ENCODE results near the gene ELOVL2.

Gene ELOVL2

DNA sequence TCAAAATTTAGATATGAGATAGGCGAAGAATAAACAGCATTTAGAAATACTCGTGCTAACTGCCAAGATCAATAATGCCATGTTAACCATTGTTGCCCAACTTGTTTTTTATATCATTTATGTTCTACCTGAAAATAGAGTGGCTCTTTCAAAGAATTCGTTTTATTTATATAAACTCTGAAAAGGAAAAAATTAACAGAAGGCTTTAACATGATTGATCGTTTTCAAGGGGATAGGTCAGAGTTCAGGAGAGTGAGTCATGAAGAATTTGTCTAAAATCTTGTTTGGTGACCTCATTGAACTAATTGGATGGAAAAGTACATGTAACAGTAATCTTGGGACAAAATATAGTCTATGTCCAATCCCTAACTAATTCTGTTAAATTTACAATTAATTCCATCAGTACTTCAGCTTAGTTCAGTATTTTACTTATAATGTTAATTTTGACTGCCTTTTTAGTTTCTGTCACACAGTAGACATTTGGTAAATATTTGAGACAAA lies 11.1 kb upstream of the ELOVL2 start:
- no peak for DNase-seq

DNA sequence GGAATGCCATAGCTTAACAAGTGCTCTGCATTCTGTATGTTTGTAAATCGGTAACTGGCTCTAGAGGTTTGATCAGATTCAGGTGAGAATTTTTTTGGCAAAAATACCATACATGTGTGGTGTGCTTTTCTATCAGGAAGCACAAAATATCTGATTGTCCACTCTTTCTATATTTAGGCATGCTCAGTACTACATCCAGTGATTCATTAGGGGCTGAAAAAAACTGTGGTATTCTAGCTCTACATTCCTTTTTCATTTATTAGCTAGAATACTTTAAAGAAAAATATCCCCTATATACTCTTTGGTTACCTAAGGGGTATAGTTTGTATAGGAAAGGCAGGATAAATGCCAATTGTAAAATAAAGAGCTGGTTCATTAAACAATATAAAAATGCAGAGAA lies 10.6 kb upstream of the ELOVL2 start:
- no peak for DNase-seq

DNA sequence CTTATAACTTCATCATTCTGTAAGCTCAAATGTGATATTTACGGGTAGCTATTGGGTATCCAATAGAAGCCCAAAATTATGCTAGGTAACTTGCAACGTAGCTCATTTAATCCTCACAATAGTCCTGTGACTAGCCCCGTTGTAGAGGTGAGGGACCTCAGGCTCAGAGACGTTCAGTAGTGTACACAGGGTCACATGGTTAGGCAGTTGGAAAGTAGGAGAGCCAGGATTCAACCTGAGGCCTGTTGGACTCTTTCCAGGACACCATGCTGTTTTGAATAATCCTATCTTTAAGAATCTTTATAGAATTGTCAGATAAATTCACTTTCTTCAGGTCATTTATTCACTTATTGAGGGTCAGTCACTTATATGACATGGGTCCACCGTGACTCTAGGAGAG lies 9.2 kb upstream of the ELOVL2 start:
- DNase-seq = no peak

DNA sequence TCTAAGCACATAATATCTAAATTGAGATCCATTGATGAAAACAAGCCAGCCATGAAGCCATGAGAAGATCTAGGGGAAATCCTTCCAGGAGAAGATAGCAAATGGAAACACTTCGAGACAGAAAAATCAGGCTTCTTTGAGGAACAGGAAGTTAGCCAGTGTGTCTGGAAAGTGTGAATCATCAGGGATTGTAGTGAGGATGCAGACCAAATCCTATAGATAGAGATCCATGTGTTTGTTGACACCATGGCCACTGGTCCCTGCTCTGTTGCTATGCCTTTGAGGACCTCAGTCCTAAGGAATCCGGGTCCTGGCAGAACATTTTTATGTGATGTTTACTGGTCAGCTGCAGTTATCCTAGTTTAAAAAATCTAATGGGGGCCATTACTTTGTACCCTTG lies 6.6 kb upstream of the ELOVL2 start:
- DNase-seq = no peak

DNA sequence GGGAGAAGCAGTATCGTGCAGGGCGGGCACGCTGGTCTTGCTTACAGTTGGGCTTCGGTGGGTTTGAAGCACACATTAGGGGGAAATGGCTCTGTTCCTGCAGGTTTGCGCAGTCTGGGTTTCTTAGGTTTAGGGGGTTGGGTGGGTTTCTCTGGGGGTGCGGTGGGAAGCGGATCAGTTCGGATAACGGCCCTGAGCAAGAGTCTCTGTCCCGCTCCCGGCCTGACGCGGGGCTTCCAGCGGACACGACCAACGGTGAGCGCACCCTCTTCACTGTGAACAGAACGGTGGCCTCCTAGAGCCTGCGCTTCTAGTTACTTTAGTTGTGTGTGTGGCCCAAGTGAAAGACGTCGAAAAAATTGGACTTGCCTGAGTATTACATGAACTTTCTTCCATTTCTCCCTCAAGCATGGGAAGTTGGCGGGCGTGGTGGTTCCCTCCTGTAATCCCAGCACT lies 635 bp upstream of the ELOVL2 start:
- DNase-seq = no peak

DNA sequence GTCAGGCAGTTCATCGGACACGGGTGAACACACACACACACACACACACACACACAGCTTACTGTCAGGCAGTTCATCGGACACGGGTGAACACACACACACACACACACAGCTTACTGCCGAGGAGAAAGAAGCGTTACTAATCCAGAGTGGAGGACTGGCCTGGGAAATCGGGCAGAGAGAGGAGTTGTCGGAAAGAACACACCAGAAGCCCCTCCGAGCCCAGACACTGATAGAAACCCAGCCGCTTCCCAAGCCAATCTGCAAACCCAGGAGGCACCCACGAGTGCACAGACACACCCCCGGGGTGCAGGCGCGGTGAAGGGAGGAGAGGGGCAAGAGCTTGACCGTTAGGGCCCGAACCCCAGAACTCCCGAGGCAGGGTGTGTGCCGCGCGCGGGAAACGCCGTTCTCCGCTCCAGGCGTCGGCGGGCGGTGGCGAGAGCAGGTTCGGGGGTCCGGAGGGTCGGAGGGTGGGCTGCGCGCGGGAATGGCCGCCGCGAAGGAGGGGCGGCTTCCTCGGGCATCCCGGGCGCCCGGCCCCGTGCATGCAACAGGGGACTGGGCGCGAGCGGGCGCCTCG lies 636 bp downstream of the ELOVL2 start:
- DNase-seq = peak in 1 of 6 experiments; percentile 17

DNA sequence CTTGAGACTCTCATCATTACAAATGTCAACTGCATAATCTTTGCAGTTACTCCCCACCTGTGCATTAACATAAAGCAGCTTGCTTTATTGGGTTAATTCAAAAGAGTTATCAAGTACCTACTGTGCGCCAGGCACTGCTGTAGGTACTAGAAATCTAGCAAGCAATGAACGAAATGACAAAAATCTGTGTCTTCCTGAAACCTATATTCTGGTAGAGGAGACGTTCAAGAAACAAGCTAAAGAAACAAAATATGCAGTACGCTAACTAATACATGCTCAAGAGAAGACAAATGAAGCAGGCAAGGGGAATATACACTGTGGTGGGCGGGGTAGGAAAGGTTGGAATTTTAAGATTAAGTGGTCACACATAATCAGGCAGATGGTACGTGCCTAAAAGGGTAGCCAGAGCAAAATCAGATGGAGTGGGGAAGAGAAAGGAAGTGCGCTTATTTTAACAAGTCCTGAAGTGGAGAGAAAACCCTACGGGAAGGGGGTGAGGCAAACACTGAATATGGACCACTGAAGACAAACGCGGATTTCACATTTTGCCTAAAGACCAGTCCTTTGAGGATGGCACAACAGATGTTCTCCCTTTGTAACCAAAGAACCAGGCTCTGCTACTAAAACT lies 1.2 kb downstream of the ELOVL2 start:
- DNase-seq = peak in 1 of 6 experiments; percentile 17

DNA sequence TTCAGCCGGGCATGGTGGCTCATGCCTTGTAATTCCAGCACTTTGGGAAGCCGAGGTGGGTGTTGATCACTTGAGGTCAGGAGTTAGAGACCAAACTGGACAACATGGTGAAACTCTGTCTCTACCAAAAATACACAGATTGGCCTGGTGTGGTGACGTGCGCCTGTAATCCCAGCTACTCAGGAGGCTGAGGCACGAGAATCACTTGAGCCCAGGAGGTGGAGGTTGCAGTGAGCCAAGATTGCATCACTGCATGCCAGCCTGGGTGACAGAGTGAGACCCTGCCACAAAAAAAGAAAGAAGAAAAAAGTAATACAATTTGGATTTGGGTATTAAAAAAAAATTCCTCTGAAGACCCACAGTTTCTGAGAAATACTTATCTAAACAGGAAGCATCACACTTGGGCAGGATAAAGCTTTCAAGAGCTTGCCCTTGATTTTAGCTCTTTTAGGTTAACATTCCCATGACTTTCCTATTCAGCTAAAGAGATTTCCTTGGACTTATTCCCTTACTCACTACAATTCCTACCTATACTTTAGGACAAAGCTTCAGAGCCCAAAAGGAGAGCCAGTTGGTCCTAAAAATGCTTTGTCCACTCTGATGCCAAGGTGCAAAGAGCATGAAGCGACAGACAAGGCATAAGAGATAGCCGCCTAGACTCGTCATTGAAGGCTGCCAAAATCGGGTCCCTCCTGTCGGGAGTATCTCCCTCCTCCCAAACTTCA lies 1.9 kb downstream of the ELOVL2 start:
- DNase-seq = no peak

DNA sequence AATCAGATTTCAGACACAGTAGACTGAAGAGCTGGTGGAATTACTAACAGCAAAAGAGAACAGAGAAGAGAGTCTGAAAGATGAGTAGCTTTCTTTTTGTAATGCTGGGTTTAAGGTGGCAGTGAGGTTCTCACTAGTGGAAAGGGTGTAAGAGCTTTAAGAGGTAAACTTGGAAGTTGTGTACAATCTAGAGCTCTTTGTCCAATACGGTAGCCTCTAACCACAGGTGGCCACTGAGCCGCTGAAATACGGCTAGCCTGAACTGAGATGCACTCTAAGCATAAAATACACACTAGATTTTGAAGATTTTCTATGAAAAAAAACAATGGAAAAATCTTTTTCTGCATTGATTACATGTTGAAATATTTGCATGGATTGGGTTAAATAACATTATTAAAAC lies 4.0 kb downstream of the ELOVL2 start:
- no peak for DNase-seq

DNA sequence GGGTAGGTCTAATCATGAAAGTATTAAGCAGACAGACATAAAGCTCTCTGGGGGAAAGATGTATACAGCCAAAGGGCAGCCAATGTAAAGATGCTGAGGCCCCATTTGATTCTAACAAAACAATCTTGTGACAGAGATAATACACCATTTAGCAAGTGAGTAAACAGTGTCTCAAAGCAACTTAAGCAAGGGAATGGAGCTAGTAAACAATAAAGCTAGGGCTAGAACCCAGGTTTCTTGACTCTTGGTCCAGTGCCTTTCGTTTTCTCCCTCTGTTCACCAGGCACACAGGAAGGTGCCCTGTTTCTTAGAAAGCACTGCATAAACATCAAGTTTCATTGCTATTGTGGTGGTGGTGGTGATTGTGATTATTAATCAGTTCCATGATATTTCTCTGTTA lies 5.1 kb downstream of the ELOVL2 start:
- no peak for DNase-seq

DNA sequence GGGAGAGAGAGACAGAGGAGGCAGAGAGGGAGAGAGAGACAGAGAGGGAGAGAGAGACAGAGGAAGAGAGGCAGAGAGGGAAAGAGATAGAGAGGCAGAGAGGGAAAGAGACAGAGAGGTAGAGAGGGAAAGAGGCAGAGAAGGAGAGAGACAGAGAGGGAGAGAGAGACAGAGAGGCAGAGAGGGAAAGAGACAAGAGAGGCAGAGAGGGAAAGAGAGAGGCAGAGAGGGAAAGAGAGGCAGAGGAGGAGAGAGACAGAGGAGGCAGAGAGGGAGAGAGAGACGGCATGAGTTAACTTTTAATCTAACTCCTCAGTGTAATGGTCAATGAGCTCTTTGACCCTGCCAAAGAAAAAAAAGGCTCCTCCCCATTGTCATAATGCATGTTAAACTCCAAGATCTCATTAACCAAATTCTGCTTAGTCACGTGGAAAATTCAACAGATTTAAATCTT lies 7.1 kb downstream of the ELOVL2 start:
- no peak for DNase-seq

DNA sequence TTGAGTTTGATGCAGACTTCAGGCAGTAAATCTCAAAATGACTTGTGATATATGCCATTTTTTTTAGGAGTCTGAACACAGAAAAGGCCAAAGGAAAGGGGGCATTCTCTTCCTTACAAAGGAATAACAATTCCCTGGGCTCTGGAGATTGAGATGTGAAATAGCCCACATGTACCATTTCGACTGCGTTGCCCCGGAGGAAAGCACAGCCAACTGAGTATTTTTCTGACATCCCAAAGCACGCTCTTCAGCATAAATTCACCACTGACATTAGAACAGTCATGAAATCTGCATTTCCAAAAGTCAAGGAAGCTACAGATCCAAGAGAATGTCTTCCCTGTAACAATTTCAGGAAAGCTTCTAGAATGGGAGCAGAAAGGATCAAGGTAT lies 7.8 kb downstream of the ELOVL2 start:
- DNase-seq = no peak

DNA sequence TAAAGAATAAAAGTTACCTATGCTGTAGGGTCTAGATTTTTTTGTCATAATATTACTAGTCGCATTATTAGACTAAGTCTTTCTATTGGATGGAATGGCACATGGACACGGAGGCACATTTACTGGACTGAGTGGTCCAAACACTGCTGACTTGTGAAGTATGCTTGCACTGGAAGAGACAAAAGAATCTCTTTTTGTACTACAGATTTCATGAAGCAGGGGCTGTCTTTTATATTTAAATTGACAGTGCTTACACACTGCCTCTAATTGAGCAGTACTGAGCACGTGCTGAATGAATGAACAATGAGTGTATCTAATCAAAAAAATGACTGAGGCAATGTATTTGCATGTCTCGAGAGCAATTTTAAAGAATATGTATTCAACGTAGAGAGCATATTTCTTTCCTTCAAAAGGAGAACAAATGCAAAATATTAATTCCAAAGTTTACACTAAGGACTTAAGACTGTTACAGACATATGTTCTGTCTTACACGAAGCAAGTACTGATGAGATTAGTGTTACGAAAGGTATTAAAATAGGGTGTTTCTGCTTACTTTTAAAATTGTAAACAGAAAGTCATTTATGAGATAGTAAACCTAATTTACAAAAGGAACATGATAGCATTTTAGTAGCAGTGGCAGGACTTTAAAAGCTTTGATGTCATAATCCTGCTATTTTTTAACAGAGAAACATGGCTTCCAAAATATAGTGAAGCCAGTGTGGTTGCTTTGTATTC lies 8.3 kb downstream of the ELOVL2 start:
- no peak for DNase-seq

DNA sequence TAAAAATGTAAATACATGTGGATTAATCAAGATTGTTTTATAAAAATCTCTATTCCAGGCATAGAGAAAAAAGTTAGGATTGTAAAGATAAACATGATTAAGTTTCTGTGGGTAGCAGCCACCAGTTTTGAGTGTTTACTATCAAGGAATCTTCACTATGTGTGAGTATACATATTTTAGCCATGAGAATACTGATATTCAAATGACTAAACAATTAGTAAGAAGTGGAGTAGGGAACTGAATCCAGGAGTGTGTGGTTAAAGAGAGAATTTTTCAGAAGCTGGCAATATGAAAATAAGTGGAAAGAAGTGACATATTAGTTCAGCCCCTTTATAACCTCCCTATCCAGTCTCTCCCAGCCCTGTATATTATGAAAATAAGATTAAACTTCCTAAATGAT lies 10.3 kb downstream of the ELOVL2 start:
- no peak for DNase-seq

DNA sequence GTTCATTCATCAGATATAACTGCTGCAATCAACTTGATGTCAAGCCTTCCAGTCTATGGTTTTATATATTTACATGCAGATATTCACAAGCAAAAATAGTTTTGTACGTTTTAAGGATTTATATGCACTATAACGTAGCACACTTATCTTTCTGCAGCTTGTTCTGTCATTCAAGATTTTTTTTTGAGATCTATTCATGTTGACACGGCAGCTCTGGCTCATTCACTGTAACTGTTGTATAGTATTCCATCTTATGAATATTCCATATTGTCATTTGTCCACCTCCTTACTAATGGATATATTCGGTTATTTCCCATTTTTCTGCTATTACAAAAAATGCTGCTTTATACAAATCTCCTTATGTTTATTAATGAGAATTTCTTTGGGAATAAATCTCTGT lies 13.2 kb downstream of the ELOVL2 start:
- no peak for DNase-seq

DNA sequence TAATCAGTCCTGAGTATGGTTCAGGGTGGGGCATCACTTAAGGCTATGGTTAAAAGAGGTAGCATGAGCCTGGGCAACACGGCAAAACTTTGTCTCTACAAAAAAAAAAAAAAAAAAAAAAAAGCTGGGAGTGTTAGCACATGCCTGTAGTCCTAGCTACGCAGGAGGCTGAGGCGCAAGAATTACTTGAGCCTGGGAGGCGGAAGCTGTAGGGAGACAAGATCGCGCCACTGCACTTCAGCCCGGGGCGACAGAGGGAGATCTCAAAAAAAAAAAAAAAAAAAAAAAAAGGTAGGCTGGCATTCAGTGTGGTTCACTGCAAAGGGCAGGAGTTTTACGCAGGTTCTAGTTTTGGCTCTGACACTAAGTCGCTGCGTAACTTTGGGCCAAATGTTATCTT lies 15.1 kb downstream of the ELOVL2 start:
- no peak for DNase-seq

DNA sequence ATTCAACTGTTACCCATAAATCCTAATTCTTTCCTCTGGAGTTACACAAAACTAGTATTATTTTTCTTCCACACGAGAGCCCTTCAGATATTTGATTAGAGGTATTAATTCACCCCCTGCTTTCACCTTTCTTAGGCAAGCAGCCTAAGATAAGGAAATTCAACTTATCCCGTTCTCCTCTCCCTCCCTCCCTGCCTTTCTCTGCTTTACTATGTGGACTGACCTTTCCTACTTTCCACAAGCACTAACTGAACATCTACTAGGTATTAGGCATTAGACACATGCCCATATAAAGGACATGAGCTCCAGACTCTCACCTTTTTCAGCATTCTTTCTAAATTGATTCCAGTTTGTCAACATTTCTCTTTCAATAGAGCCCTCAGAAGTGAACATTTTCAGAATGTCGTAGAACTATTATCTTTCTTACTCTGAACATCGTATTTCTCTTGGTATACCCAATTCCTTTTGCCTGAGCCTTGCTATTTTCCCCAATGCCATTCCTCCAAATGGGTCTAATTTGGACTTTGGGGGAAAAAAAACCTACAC lies 16.5 kb downstream of the ELOVL2 start:
- no peak for DNase-seq

DNA sequence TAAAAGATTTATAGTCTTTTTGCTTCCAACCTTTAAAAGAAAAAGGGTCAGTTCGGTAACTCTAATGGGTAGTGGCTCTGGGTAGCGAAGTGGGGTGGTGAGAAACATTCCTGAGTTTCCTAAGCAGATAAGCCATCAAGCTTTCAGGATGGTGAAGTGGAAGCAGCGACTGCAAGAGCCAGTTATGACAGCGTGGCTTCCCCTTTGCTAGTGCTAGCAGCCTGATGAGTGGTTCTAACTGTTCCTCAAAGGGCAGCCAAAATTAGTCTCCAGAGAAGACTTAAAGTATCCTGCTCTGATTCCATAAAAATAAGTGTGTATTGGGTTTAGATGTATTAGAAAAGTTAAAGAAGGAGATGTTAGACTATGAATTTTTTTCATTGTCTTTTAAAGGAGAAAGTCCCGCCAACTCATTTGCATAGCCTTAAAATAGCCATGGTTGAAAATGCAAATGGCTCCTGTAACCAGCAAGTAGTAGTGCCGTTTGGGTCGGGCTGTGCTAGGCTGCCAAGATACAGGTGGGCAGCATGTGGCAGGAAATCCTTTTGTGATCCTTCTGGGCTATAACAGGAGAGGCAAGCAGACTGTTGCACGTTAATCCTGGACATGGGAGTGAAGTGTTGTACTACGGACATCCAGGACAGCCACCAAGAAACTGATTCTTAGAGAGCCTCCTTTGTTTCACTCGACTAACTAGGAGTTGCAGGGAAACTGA lies 18.0 kb downstream of the ELOVL2 start:
- DNase-seq = no peak

DNA sequence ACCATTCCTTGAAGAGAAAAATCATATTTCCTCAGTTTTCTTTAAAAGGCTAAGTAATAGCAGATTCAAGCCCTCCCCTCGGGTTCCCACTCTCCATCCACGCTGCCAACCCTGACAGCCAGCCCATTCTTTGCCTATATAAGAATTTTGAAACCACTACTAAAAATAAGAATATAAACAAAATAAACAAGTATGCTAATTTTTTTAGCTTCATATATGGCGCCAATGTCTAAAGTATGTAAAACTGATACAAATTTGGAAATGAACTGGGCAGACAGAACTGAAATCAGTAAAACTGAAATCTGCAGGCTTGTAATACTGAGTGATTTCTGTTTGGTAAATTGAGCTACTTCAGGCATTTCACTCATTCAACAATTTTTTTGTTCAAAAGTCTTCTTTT lies 19.0 kb downstream of the ELOVL2 start:
- no peak for DNase-seq

DNA sequence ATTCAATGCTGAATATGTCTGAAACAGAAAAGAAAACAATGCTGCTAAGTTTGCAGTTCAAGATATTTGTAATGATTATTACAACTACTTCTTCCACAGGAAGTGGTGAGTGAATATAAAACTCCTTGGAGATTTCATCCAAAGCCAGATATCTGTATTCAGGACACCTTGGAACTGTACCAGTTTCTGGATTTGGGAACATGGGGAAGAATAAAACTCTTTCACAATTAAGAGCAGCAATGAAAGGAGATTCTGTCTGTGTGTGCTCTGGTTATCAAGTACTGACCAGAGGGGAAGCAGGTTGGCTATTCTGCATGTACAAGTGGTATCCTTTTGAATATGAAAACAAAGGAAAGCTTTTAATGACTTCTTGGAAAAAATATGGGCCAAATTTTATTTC lies 21.1 kb downstream of the ELOVL2 start:
- DNase-seq = no peak

DNA sequence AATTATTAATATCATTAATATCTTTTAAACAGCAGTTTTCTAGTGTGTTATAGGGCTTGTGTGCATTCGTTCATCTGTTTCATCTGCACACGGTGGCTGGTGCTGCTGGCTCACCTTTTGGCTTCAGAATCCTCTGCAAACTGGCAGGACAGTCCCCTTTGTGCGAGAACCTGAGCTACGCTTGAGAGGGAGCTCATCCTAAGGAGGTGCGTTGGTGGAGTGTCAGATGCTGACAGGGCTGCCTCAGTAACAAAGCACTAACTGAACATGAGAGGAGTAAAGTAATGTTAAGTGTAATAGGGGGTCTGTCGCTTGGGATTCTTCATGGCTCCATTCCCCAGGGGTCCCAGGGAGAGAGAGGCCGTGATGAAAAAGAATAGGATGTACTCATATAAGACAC lies 22.4 kb downstream of the ELOVL2 start:
- no peak for DNase-seq

DNA sequence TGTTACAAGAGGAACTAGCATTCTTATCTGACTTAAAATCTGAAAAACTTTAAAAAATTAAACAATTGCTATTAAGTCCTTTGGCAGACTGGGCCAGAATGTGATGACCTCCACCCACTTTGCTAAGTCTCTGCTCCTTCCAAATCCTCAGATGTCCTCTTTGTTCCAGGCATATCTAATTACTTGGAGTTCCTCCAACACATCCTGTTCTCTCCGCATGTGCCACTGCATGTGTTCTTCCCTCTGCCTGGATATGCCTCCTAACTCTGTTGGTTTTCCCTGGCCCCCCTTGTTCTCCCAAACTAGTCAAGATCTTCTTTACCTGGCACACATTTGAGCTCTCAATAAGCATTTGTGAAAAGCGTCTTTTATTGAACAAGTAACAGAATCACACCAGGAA lies 23.1 kb downstream of the ELOVL2 start:
- no peak for DNase-seq

DNA sequence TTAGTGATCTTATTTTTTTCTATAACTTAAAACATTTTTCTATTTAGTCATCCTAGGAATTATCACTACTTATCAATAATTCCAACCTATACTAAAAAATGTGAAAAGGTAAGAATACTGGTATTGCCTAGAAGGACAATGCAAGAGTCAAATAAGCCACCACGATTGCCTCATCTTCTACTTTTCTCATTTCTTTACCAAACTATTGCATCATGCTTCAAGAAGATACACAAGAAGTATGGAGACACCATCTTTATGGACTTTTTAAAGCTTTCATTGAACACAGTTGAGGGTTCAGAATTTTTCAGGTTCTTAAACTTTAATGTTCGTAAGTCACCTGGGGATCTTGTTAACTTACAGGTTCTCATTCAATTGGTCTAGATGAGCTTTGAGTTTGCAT lies 25.9 kb downstream of the ELOVL2 start:
- no peak for DNase-seq

Data from stimulated activated naive CD4-positive, alpha-beta T cell (primary cell).